ENCODE measurements around the gene DUSP8. TPM values are rescaled to one million over a fixed set of nuclear protein-coding genes. Genes with fewer than 3 reads are reported as not detected.

DUSP8 gene
- total and polyA plus RNA-seq, 2 of the 8 experiments (the other 6 are each of a cell fraction or from before 2014, with no cell fraction given), result 2.8 to 3.6 TPM

DNA sequence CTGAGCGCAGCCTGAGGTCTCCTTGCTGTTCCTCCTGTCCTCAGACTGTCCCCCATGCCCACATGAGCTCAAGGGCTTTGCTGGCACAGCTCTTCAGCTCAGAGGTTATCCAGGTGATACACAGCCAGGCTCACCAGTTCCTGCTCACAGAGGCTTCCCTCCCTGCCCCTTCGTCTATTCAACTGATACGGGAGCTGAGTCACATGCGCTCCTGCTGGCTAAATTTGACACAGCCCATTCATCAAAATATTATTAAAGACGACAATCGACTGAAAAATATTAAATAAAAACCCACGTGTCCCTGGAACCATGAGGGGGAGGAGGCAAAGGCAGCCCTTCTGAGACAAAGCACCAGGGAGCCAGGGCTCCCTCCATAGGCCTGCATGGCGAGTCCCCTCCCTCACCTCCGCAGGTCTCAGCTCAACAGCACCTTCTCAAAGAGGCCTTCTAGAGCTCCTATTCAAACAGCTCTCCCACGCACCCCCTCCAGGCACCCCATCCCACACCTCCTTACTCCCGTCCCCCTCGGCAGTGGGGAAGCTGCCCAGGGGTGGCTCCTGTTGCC, 40.5 kb downstream of the DUSP8 start:
- H2BK12ac ChIP-seq (ENCODE audit: low read depth, low read length), result no peak overlapping the region
- H3K4ac ChIP-seq (replicated peaks; ENCODE audit: insufficient read length, low read depth, low read length), result no peak overlapping the region
- no peak overlapping the region for H3K9ac ChIP-seq (replicated peaks in 1 of 4; ENCODE audit: extremely low read depth in 1 of 4, low read depth in 3 of 4, low read length in 3 of 4)
- no peak overlapping the region for H4K91ac ChIP-seq (replicated peaks; ENCODE audit: insufficient read length, low read length)
- ChIA-PET POLR2A (ENCODE audit: partially characterized antibody) (no interaction called here), CTCF (ENCODE audit: partially characterized antibody) (interaction anchor here (0.8 to 2.5 kb wide), 6 partner anchors 10 to 43 kb away, joined by 3 to 13 read pairs (median 6); no protein-coding TSS in a partner anchor)
- H3K27ac ChIP-seq (ENCODE audit: low read depth, low read length), result no peak overlapping the region
- peaks cover 0 to 2% (median 0%) of the 10 kb centered on the region in 4 experiments; a peak in 1 of 7 replicates for H3K4me1 ChIP-seq (replicated peaks in 1 of 4; ENCODE audit: control insufficient read depth in 3 of 4, insufficient read depth in 4 of 4, low read length in 3 of 4)
- H3K56ac ChIP-seq (replicated peaks; ENCODE audit: insufficient read length, low read depth, low read length), result no peak overlapping the region
- no peak overlapping the region for H3K18ac ChIP-seq (ENCODE audit: extremely low read depth, low read length)
- no peaks in the 10 kb centered on the region for H3K36me3 ChIP-seq (ENCODE audit: control insufficient read depth in 2 of 4, insufficient read depth in 4 of 4, low read length in 3 of 4)
- WGBS, 2 experiments (ENCODE audit: extremely low coverage in 1 of 2, insufficient coverage in 1 of 2, insufficient read length in 1 of 2, insufficient replicate concordance in 2 of 2, low coverage in 1 of 2, low lambda C conversion rate in 2 of 2, missing lambda C conversion rate in 1 of 2), result 88% methylated on average over 12 of the region's 12 CpGs; no CpG with 5 or more reads in 1 of the 2 experiments
- no peak overlapping the region for H3K4me2 ChIP-seq (ENCODE audit: insufficient read depth in 1 of 2, low read depth in 2 of 2, low read length in 2 of 2)
- no peaks in the 10 kb centered on the region for H3K9me3 ChIP-seq (ENCODE audit: insufficient read depth in 2 of 2, low read depth in 1 of 2, low read length in 1 of 2)
- H2BK5ac ChIP-seq (ENCODE audit: low read depth, low read length), result no peak overlapping the region
- peaks cover 1 to 9% of the 10 kb centered on the region in 2 experiments for H4K20me1 ChIP-seq (replicated peaks in 1 of 2; ENCODE audit: control insufficient read depth in 1 of 2, insufficient read depth in 2 of 2, low read length in 2 of 2)
- H3K23me2 ChIP-seq (ENCODE audit: low read depth, low read length), result no peaks in the 10 kb centered on the region
- no peak overlapping the region for H2AFZ ChIP-seq (ENCODE audit: low read length)
- H2BK120ac ChIP-seq (replicated peaks; ENCODE audit: low read depth, low read length), result no peak overlapping the region
- no peak overlapping the region for H2BK15ac ChIP-seq (ENCODE audit: low read length)
- peaks cover 25% of the 10 kb centered on the region for H3K79me1 ChIP-seq (ENCODE audit: low read depth, low read length)
- H4K8ac ChIP-seq (ENCODE audit: extremely low read depth, insufficient read depth, low read length), result no peak overlapping the region
- no peak overlapping the region for H4K5ac ChIP-seq (ENCODE audit: insufficient read length, low read depth, low read length)
- H3K14ac ChIP-seq (ENCODE audit: insufficient read length), result no peak overlapping the region
- H3K23ac ChIP-seq (ENCODE audit: insufficient read length), result no peak overlapping the region
- DNase-seq (ENCODE audit: low read depth in 1 of 2, low spot score in 2 of 2) (no peak), FAIRE-seq (no peak)
- H3K4me3 ChIP-seq (ENCODE audit: extremely low read depth in 1 of 4, insufficient read depth in 2 of 4, low read depth in 3 of 4, low read length in 4 of 4), result no peak overlapping the region
- no peak overlapping the region for H2BK20ac ChIP-seq (ENCODE audit: low read length)
- H2AK5ac ChIP-seq (ENCODE audit: low read depth, low read length), result no peak overlapping the region
- H3K27me3 ChIP-seq (replicated peaks in 1 of 4; ENCODE audit: control insufficient read depth in 3 of 4, extremely low read depth in 1 of 4, insufficient read depth in 3 of 4, low read length in 3 of 4), result no peaks in the 10 kb centered on the region
- H3K79me2 ChIP-seq (ENCODE audit: control insufficient read depth in 1 of 2, insufficient read depth in 2 of 2, low read length in 2 of 2), result peaks cover 0 to 57% of the 10 kb centered on the region in 2 experiments; a peak in 1 of 4 replicates
- TF ChIP-seq SP1 (IDR thresholded peaks at IDR 0.05; ENCODE audit: low read depth, low read length) (no peak), RBBP5 (IDR thresholded peaks at IDR 0.05; ENCODE audit: borderline replicate concordance, low read depth, low read length) (no peak), YY1 (IDR thresholded peaks at IDR 0.05; ENCODE audit: low read depth, low read length) (no peak), CREB1 (IDR thresholded peaks at IDR 0.05) (no peak), HDAC6 (IDR thresholded peaks at IDR 0.05; ENCODE audit: low read depth, low read length) (no peak), JUN (IDR thresholded peaks at IDR 0.05; ENCODE audit: low read depth, low read length) (no peak), POLR2AphosphoS5 (IDR thresholded peaks at IDR 0.05; ENCODE audit: low read depth, low read length) (no peak)
- TF ChIP-seq, protein P1, sequence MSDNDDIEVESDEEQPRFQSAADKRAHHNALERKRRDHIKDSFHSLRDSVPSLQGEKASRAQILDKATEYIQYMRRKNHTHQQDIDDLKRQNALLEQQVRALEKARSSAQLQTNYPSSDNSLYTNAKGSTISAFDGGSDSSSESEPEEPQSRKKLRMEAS (IDR thresholded peaks at IDR 0.05), result no peak
